IMR-90 (cell line): ENCODE measurements around the gene TRIM26. TPM values are rescaled to one million over a fixed set of nuclear protein-coding genes. Genes with fewer than 3 reads are reported as not detected.

Experiments used
- ATAC-seq: fragments of 200-7000 bp; cut with Tn5 transposase; 2 replicates; pipeline ENCODE4 v1.9.1; 2020; ENCODE audit warnings: low read depth, mild to moderate bottlenecking, moderate library complexity
- BruUV-seq: library from RNA; stranded (reverse); fragments of 400-500 nt; replicated peaks from 2 replicates; lab custom pipeline; 2021; lab: Mats Ljungman, UMichigan
- CTCF ChIA-PET: fragments of 300-600 bp; formaldehyde crosslinking; extraction: SDS; loops from one replicate; lab custom pipeline; 2021; ENCODE audit warnings: antibody characterized with exemption; lab: Yijun Ruan, JAX
- POLR2A ChIA-PET: fragments of 300-600 bp; sonication (Branson Sonifier 250); formaldehyde crosslinking; loops from one replicate; lab custom pipeline; 2022; ENCODE audit warnings: antibody characterized with exemption; ENCODE audit not compliant: unreplicated experiment; lab: Charles Lee
- DNase-seq: peaks from one replicate; pipeline ENCODE4 v3.0.0; 2013
- H2AFZ ChIP-seq: replicated peaks from 2 replicates; pipeline ENCODE3; 2013; ENCODE audit warnings: low read length, mild to moderate bottlenecking; ENCODE audit not compliant: poor library complexity
- H2AK5ac ChIP-seq: 2 replicates; pipeline ENCODE4 v1.6.1; 2013; ENCODE audit warnings: low read depth, low read length, inconsistent platforms
- H2AK9ac ChIP-seq: replicated peaks from 2 replicates; pipeline ENCODE3; 2013; ENCODE audit warnings: mild to moderate bottlenecking, low read depth, low read length, moderate library complexity; ENCODE audit not compliant: poor library complexity
- H2BK120ac ChIP-seq: 2 replicates; pipeline ENCODE4 v1.6.1; 2013; ENCODE audit warnings: low read depth, low read length, inconsistent platforms
- H2BK15ac ChIP-seq: 3 replicates; pipeline ENCODE4 v1.6.1; 2013; ENCODE audit warnings: low read depth, low read length, inconsistent platforms
- H2BK20ac ChIP-seq: 2 replicates; pipeline ENCODE4 v1.6.1; 2013; ENCODE audit warnings: low read depth, mild to moderate bottlenecking, inconsistent platforms, low read length, moderate library complexity
- H2BK5ac ChIP-seq: 2 replicates; pipeline ENCODE4 v1.6.1; 2013; ENCODE audit warnings: mild to moderate bottlenecking, low read depth, low read length, inconsistent platforms; ENCODE audit not compliant: poor library complexity, severe bottlenecking
- H3K14ac ChIP-seq: replicated peaks from 2 replicates; pipeline ENCODE4 v1.6.1; 2013; ENCODE audit warnings: low read depth, low read length, inconsistent platforms
- H3K18ac ChIP-seq: 2 replicates; pipeline ENCODE4 v1.6.1; 2013; ENCODE audit warnings: low read depth, low read length, control low read depth
- H3K23ac ChIP-seq: 2 replicates; pipeline ENCODE4 v1.6.1; 2013; ENCODE audit warnings: low read depth, low read length, inconsistent platforms
- H3K27ac ChIP-seq: 2 replicates; pipeline ENCODE4 v1.5.1; 2013; ENCODE audit warnings: mild to moderate bottlenecking, control low read depth, low read length; ENCODE audit not compliant: insufficient read depth
- H3K27me3 ChIP-seq: 2 replicates; pipeline ENCODE4 v1.6.1; 2013; ENCODE audit warnings: low read length; ENCODE audit not compliant: control insufficient read depth, insufficient read depth
- H3K36me3 ChIP-seq: 2 replicates; pipeline ENCODE4 v1.6.1; 2013; ENCODE audit warnings: low read length, mixed read lengths; ENCODE audit not compliant: control insufficient read depth, insufficient read depth
- H3K4ac ChIP-seq: 2 replicates; pipeline ENCODE4 v1.6.1; 2013; ENCODE audit warnings: low read depth, low read length, inconsistent platforms
- H3K4me1 ChIP-seq: 2 replicates; pipeline ENCODE4 v1.6.1; 2013; ENCODE audit warnings: low read length, mixed read lengths; ENCODE audit not compliant: control insufficient read depth, insufficient read depth
- H3K4me2 ChIP-seq: 2 replicates; pipeline ENCODE4 v1.6.1; 2013; ENCODE audit warnings: low read depth, mild to moderate bottlenecking, control low read depth, low read length, moderate library complexity
- H3K4me3 ChIP-seq: 2 replicates; pipeline ENCODE4 v1.5.1; 2013; ENCODE audit warnings: low read depth, mild to moderate bottlenecking, control low read depth, low read length, moderate library complexity; ENCODE audit not compliant: insufficient read depth
- H3K56ac ChIP-seq: 2 replicates; pipeline ENCODE4 v1.6.1; 2013; ENCODE audit warnings: low read length, inconsistent platforms; ENCODE audit not compliant: insufficient read depth; ENCODE audit errors: extremely low read depth
- H3K79me1 ChIP-seq, 2 experiments: 2 replicates each; pipeline ENCODE4 v1.6.1; 2013; ENCODE audit warnings: low read length in 2 of 2, inconsistent platforms in 1 of 2, low read depth in 1 of 2
- H3K9ac ChIP-seq: 2 replicates; pipeline ENCODE4 v1.6.1; 2013; ENCODE audit warnings: low read depth, low read length, control low read depth
- H3K9me1 ChIP-seq: 2 replicates; pipeline ENCODE4 v1.6.1; 2013; ENCODE audit warnings: low read length, inconsistent platforms; ENCODE audit not compliant: insufficient read depth
- H3K9me3 ChIP-seq: 2 replicates; pipeline ENCODE4 v1.6.1; 2013; ENCODE audit warnings: low read length; ENCODE audit not compliant: control insufficient read depth, insufficient read depth
- H4K20me1 ChIP-seq: 2 replicates; pipeline ENCODE4 v1.6.1; 2013; ENCODE audit warnings: low read length, inconsistent platforms; ENCODE audit not compliant: insufficient read depth
- H4K5ac ChIP-seq: 2 replicates; pipeline ENCODE4 v1.6.1; 2013; ENCODE audit warnings: mild to moderate bottlenecking, low read depth, low read length, control low read depth
- H4K8ac ChIP-seq, 2 experiments: 2 replicates each; pipeline ENCODE4 v1.6.1; 2013; ENCODE audit warnings: low read depth in 2 of 2, low read length in 2 of 2, control low read depth in 1 of 2, inconsistent platforms in 1 of 2
- H4K91ac ChIP-seq: 2 replicates; pipeline ENCODE4 v1.6.1; 2013; ENCODE audit warnings: low read depth, low read length, inconsistent platforms; ENCODE audit not compliant: insufficient read depth
- CEBPB ChIP-seq: IDR thresholded peaks from 2 replicates; pipeline ENCODE4 v1.6.1; 2012; ENCODE audit warnings: low read depth, low read length, improper control_type of control experiment
- FOS ChIP-seq: fragments of 150-350 bp; IDR thresholded peaks from 2 replicates; pipeline ENCODE4 v1.6.1; 2016; ENCODE audit warnings: low read depth, low read length
- MAFK ChIP-seq: IDR thresholded peaks from 2 replicates; pipeline ENCODE4 v1.6.1; 2012; ENCODE audit warnings: low read depth, low read length, improper control_type of control experiment
- MAZ ChIP-seq: IDR thresholded peaks from 2 replicates; pipeline ENCODE4 v1.6.1; 2012; ENCODE audit warnings: low read depth, mild to moderate bottlenecking, low read length, improper control_type of control experiment, moderate library complexity, borderline replicate concordance
- RAD21 ChIP-seq: IDR thresholded peaks from 2 replicates; pipeline ENCODE4 v1.6.1; 2012; ENCODE audit warnings: low read length, improper control_type of control experiment
- RFX5 ChIP-seq: IDR thresholded peaks from 2 replicates; pipeline ENCODE4 v1.8.0; 2012; ENCODE audit warnings: low read depth, mild to moderate bottlenecking, low read length, moderate library complexity
- SMC3 ChIP-seq: fragments of 150-350 bp; IDR thresholded peaks from 2 replicates; pipeline ENCODE4 v1.6.1; 2016; ENCODE audit warnings: low read depth, mild to moderate bottlenecking, antibody characterized with exemption, low read length, moderate library complexity
- WGBS, 2 experiments: methylation state at CpG; one replicate each; pipeline versions ENCODE4 v1.1.5 to v1.1.7; 2013; ENCODE audit warnings: missing lambda C conversion rate in 2 of 2; ENCODE audit not compliant: insufficient read length in 1 of 2; ENCODE audit errors: extremely low coverage in 2 of 2; 5-methylcytosine and 5-hydroxymethylcytosine counted together
- dilution Hi-C: fragments of 300-500 bp; cut with HindIII; formaldehyde crosslinking; loops from one replicate; pipeline ENCODE4 v1.14.3; 2018; ENCODE audit warnings: low sequenced_read_pairs; ENCODE audit not compliant: unreplicated experiment
- in situ Hi-C: fragments of 300-500 bp; cut with MboI; formaldehyde crosslinking; loops from 3 replicates; pipeline ENCODE4 v1.14.3; 2019; ENCODE audit warnings: low sequenced_read_pairs, inconsistent platforms, mixed read lengths
- intact Hi-C: fragments of 100-400 bp; cut with micrococcal nuclease; formaldehyde crosslinking; loops from 2 replicates; pipeline ENCODE4 v1.10.0; 2022
- polyA plus RNA-seq, 3 experiments: library from polyadenylated mRNA; depleted of rRNA; stranded (reverse); fragments of >200 nt; gene quantifications; 2 replicates each; pipeline ENCODE4 v1.2.3, GENCODE V29; 2012; ENCODE audit warnings: low replicate concordance in 1 of 3
- total RNA-seq: library from RNA; depleted of rRNA; stranded (reverse); fragments of >200 nt; gene quantifications from 2 replicates; pipeline ENCODE4 v1.2.3, GENCODE V29; 2012
- TF ChIP-seq, protein P1 (sequence below): conservative IDR thresholded peaks from 2 replicates; pipeline ENCODE4 v1.5.1; 2012; ENCODE audit warnings: mild to moderate bottlenecking, low read depth, low read length, improper control_type of control experiment
- TF ChIP-seq, protein P2 (sequence below): fragments of 150-350 bp; IDR thresholded peaks from 2 replicates; pipeline ENCODE4 v1.6.1; 2017; ENCODE audit warnings: mild to moderate bottlenecking, antibody characterized with exemption, low read length, low read depth
- TF ChIP-seq, protein P3 (sequence below): fragments of 150-350 bp; IDR thresholded peaks from 2 replicates; pipeline ENCODE4 v1.6.1; 2016; ENCODE audit warnings: low read depth, mild to moderate bottlenecking, low read length, moderate library complexity, borderline replicate concordance

TRIM26 gene
- total and polyA plus RNA-seq, 2 of the 4 experiments (the other 2 are of a cell fraction), result 22.6 to 23.8 TPM

DNA sequence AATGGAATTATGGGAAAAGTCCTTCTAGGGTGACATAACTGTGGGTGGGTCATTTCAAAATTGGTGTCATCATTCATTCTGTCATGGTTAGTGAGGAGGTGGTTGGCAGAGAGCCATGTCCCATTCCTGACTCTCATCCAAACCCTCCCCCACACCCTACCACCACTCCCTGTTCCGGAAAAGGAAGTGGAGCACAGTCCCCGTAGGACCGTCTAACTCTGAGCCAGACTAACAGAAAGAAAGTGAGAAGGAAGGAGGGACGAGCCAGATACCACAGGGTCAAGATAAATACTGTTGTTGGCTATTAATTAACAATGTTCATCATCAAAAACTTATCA lies 57.0 kb downstream of the TRIM26 start:
- no peak overlapping the region for H2AK9ac ChIP-seq
- intact Hi-C loops (no loop called here), dilution Hi-C loops (no loop called here), in situ Hi-C loops (no loop called here)
- no peak overlapping the region for H3K23ac ChIP-seq
- BruUV-seq, result no TSS peak
- no peaks in the 10 kb centered on the region for H3K4me1 ChIP-seq
- ChIA-PET POLR2A (no interaction called here), CTCF (no interaction called here)
- H2BK120ac ChIP-seq, result no peak overlapping the region
- TF ChIP-seq, protein P1, sequence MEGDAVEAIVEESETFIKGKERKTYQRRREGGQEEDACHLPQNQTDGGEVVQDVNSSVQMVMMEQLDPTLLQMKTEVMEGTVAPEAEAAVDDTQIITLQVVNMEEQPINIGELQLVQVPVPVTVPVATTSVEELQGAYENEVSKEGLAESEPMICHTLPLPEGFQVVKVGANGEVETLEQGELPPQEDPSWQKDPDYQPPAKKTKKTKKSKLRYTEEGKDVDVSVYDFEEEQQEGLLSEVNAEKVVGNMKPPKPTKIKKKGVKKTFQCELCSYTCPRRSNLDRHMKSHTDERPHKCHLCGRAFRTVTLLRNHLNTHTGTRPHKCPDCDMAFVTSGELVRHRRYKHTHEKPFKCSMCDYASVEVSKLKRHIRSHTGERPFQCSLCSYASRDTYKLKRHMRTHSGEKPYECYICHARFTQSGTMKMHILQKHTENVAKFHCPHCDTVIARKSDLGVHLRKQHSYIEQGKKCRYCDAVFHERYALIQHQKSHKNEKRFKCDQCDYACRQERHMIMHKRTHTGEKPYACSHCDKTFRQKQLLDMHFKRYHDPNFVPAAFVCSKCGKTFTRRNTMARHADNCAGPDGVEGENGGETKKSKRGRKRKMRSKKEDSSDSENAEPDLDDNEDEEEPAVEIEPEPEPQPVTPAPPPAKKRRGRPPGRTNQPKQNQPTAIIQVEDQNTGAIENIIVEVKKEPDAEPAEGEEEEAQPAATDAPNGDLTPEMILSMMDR, result no peak
- TF ChIP-seq FOS, result no peak
- no peak for TF ChIP-seq MAZ
- TF ChIP-seq RAD21, result no peak
- no peak for TF ChIP-seq CEBPB
- no peak for TF ChIP-seq SMC3
- no peak for TF ChIP-seq MAFK
- TF ChIP-seq, protein P2, sequence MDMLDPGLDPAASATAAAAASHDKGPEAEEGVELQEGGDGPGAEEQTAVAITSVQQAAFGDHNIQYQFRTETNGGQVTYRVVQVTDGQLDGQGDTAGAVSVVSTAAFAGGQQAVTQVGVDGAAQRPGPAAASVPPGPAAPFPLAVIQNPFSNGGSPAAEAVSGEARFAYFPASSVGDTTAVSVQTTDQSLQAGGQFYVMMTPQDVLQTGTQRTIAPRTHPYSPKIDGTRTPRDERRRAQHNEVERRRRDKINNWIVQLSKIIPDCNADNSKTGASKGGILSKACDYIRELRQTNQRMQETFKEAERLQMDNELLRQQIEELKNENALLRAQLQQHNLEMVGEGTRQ, result no peak
- TF ChIP-seq RFX5, result no peak
- TF ChIP-seq, protein P3, sequence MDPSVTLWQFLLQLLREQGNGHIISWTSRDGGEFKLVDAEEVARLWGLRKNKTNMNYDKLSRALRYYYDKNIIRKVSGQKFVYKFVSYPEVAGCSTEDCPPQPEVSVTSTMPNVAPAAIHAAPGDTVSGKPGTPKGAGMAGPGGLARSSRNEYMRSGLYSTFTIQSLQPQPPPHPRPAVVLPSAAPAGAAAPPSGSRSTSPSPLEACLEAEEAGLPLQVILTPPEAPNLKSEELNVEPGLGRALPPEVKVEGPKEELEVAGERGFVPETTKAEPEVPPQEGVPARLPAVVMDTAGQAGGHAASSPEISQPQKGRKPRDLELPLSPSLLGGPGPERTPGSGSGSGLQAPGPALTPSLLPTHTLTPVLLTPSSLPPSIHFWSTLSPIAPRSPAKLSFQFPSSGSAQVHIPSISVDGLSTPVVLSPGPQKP, result no peak
- H3K9me1 ChIP-seq, result no peaks in the 10 kb centered on the region
- WGBS, 2 experiments, result no CpG with 5 or more reads among the region's 4 CpGs
- H3K9ac ChIP-seq, result no peak overlapping the region
- H2AFZ ChIP-seq, result no peak overlapping the region
- no peak overlapping the region for H2BK5ac ChIP-seq
- no peak overlapping the region for H2AK5ac ChIP-seq
- no peaks in the 10 kb centered on the region for H3K36me3 ChIP-seq
- no peak overlapping the region for H3K56ac ChIP-seq
- no peak overlapping the region for H2BK15ac ChIP-seq
- no peak overlapping the region for H3K4me2 ChIP-seq
- no peak overlapping the region for H4K8ac ChIP-seq
- H3K18ac ChIP-seq, result no peak overlapping the region
- H3K9me3 ChIP-seq, result no peaks in the 10 kb centered on the region
- no peak overlapping the region for H4K91ac ChIP-seq
- H3K27me3 ChIP-seq, result peaks cover 25% of the 10 kb centered on the region
- H3K79me1 ChIP-seq, result no peaks in the 10 kb centered on the region
- H4K20me1 ChIP-seq, result no peaks in the 10 kb centered on the region
- ATAC-seq, result no peak
- no peak overlapping the region for H2BK20ac ChIP-seq
- H3K27ac ChIP-seq, result no peak overlapping the region
- H3K4me3 ChIP-seq, result no peak overlapping the region
- no peak overlapping the region for H4K5ac ChIP-seq
- H3K4ac ChIP-seq, result no peak overlapping the region
- H3K14ac ChIP-seq, result no peak overlapping the region
- no peak for DNase-seq
